NCI-H146 (cell line): Measurements from ENCODE around the gene RAE1.
"Not testable (repeated sequence)": the region's sequence is repeated elsewhere in the genome, so short reads cannot be mapped to it uniquely, and the experiment has no call there.

ENCODE experiments used
- DNase-seq: peaks from one replicate; lab custom pipeline; 2025; lab: John Stamatoyannopoulos, UW

Gene RAE1

DNA sequence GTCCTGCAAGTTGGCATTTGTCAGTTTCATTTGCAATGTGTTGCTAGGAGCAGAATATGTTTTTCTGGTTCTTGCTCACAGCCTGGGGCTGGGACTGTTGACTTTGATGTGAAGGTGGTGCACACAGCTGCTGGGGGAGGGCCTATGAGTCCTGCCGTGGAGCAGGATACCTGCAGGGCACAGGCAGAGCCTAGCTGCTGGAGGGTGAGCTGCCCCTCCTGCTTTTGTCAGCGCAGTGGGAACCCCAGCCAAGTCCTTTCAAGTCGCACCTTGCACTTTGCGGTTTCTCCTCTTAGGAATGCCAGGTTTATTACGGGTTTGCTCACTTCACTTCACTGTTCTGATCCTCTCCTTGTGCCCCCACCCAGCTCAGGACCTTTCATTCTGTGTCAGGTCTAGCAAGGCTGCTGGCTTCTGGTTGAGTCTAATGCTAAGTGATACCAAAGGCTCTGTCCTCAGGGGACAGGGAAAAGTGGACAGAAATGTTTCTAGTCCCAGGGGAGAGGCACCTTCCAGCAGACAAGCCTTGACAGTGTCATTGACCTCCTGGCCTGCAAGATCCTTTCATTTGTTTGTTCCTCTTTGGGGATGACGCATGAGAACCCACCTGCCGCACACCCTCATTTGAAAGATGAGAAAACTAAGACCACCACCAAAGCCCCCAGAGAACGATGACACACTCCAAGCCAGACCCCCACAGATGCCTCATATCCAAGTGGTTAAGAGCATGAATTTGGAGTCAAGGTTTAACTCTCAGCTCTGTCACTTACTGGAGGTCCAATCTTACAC lies 24.2 kb upstream of the RAE1 start:
- peak; percentile 21 for DNase-seq

DNA sequence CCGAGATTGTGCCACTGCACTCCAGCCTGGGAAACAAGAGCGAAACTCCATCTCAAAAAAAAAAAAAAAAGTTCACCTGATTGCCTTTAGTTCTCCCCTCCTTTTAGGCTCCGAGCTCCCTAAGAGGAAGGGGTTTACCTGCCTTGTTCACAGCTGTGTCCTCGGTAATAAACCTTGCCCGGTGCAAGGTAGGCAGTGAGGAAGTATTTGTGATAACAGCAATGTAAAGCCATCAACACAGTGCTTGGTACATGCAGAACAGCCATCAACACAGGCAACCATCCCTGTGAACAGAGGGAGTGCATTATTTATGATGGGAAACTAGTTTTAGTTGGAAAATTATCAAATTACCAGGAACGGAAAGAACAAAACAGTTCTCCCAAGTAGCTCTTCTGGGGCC lies 23.2 kb upstream of the RAE1 start:
- DNase-seq: no peak

DNA sequence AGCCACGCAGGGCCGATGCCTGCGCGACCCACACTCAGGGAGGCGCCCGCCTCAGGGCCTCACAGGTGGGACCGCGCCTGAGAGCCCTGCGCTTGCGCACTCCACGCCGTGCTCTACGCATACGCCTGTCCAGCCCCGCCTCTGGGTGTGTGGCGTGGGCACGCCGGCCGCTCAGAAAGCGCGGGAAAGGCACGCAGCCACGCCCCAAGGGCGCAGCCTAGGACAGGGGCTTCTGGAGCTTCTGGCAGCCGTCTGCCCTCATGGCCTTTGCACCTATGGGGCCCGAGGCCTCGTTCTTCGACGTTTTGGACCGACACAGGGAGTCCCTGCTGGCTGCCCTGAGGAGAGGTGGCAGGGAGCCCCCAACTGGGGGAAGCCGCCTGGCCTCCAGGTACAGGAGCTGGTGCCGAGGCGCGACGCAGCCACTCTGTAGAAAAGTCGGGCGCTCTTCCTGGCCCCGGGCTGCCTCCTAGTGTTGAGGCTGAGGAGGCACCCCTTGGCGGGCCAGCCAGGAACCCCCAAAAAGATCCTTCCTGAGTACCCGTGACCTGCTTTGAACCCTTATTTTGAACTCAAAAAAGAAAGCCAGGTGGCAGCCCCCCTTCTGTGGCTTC lies 21.3 kb upstream of the RAE1 start, which contains the start of gene SPO11:
Gene SPO11 (plus strand): TSS at position 196 of the 614 bp plus-strand sequence. CDS start 65 bp downstream, at position 261.
- no peak for DNase-seq

GRCh38 chr20:57330998-57331397 lies 20.1 kb upstream of the RAE1 start:
- no peak for DNase-seq

DNA sequence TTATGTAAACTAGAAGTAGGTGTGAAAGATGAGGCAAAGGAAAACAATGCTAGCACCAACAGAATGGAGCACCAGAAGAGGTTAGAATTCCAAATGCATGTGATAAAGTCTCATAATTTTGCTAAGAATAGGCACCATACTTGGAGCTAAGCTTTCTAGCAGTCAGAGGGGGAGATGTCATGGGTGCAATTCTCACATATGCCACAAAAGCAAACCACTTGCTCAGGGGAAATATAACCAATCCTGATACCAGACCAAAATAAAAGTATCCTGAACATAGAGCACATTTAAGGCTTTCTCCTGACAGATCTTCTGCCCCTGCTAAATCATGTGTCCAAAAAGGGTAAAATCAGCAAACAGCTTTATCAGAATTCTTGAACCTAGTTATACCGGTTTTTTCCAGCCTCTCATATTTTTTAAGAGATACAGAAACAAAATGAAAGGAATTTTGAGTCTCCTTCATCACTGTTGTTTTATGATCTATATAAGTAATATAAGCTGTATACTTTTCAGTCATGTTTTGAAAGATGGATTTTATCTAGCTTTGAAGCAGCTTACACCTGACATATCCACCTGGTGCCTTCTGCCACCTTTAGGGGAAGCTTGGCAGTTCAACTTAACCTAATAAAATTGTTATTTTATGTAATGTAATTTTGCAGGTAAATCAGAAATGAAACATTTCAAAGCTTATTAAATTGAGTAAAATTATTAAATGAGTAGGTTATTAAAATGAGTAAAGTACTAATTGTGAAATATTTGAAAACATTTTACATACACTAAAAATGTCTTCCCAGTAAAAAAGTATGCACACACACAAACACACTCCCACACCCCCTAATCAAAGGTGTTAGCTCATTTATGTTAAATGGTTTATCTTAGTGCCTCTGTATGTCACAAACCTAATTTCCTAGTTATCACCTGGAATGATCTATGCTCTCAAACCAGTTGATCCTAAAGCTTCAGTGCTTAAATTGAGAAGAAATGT lies 18.7 kb upstream of the RAE1 start:
- DNase-seq: peak; percentile 9

- DNase-seq: no peak
Observed at GRCh38 chr20:57335392-57335791, 15.7 kb upstream of the RAE1 start.

GRCh38 chr20:57341663-57342062 lies 9.4 kb upstream of the RAE1 start:
- no peak for DNase-seq

DNA sequence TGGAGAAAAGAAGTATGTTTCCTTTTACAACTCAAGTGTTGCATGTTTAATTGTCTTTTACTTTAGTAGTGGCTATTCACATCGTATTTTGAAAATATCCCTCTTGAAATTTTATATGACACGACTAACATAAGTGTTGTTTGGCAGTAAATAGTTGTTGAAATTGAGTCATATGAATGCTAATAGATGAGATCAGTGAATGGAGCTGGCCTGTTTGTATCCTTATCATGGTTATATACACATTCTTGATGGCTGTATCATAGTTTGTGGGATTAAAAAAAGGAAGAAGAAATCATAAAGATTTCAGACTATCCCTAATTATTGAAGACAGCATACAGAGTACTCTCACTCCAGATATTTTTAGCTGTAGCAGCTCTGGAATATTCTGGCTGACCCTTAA lies 8.2 kb upstream of the RAE1 start:
- DNase-seq: no peak

DNA sequence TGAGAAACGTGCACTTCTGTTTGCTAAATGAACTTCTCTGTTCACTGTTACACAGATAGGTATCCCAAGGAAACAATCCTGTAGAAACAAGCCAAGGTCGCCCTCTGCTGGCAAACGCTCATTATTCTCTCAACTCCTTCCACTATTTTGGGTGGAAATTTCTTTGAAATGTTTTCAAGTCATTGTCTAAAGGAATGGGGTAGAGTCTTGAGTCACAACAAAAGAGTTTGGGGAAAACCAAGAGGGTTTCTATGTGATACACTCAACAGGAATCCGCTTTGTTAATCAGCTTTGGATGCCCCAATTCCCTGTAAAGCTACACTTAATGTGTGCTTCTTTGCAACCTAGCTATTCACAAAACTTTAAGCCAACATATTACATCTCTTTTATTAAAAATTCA lies 4.6 kb upstream of the RAE1 start:
- peak; percentile 60 for DNase-seq

DNA sequence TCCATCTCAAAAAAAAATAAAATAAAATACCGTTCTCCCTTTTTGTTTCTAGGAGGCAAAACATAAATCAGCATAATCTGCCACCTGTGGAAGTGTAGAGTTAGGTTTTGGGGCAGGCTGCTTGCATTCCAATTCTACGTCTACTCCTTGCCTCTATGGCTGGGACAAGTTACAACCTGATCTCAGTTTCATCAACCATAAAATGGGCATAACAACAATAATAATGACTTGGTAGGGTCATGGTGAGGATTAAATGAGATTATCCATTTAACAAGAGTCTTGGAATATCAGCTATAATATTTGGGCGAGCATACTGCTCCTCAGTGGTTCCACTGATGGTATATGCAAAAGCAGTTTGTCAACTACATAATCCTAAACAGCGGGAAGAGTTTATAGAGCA lies 3.7 kb upstream of the RAE1 start:
- no peak for DNase-seq

- DNase-seq: not testable (repeated sequence)
Observed at GRCh38 chr20:57348200-57348921, 2.7 kb upstream of the RAE1 start.

DNA sequence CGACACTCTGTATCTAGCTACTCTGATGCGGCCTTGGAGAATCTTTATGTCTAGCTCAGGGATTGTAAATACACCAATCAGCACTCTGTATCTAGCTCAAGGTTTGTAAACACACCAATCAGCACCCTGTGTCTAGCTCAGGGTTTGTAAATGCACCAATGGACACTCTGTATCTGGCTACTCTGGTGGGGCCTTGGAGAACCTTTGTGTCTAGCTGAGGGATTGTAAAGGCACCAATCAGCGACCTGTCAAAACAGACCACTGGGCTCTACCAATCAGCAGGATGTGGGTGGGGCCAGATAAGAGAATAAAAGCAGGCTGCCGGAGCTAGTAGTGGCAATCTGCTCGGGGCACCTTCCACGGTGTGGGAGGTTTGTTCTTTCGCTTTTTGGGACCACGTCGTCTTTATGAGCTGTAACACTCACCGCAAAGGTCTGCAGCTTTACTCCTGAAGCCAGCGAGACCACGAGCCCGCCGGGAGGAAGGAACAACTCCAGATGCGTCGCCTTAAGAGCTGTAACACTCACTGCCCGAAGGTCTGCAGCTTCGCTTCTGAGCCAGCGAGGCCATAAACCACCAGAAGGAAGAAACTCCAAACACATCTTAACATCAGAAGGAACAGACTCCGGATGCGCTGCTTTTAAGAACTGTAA lies 2.0 kb upstream of the RAE1 start:
- not testable (repeated sequence) for DNase-seq

GRCh38 chr20:57350081-57350710 lies 859 bp upstream of the RAE1 start:
- no peak for DNase-seq

DNA sequence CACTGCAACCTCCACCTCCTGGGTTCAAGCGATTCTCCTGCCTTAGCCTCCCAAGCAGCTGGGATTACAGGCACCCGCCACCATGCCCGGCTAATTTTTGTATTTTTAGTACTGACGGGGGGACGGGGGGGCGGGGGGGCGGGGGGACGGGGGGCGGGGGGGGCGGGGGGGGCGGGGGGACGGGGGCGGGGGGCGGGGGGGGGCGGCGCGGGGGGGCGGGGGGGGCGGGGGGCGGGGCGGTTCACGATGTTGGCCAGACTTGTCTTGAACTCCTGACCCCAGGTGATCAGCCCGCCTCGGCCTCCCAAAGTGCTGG lies 371 bp upstream of the RAE1 start:
- DNase-seq: not testable (repeated sequence)

DNA sequence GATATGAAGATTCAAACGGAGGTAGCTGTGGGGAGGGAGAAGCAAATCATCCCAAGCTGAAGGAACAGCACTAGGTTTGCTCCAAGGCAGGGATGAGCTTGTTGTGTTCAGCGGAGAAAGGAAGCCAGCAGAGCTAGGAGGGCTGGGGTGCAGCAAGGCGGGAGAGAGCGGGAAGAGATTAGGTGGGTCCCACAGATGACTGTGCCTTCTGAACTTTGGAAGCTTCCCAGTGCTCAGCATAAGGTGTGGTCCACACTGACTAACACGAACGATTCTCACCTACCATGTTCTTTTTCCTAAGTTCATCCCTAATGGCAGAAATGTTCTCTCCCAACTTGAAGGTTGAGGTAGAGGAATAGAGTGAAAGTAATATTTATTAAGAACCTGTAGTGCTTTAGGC lies 1.2 kb downstream of the RAE1 start:
- no peak for DNase-seq

DNA sequence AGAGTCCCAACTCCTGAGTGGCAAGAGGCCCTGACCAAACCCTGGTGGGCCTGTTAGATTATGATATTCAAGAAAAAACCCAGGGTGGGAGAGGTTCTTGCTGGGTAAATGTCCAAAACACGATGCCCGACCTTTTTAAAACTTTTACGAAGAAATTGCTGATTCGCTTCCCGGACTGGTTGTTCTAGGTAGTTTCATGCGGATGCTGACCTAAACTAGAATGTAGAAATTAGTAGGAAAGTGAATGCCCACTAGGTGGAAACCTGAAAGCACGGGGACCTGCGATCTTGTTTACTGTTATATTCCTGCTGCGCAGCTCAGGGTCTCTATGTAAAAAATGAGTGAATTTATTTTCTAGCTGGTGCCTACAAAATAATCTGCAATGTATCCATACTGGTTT lies 2.3 kb downstream of the RAE1 start:
- no peak for DNase-seq

- no peak for DNase-seq
Observed at GRCh38 chr20:57361517-57361916, 10.5 kb downstream of the RAE1 start.

GRCh38 chr20:57364451-57364850 lies 13.4 kb downstream of the RAE1 start:
- no peak for DNase-seq

DNA sequence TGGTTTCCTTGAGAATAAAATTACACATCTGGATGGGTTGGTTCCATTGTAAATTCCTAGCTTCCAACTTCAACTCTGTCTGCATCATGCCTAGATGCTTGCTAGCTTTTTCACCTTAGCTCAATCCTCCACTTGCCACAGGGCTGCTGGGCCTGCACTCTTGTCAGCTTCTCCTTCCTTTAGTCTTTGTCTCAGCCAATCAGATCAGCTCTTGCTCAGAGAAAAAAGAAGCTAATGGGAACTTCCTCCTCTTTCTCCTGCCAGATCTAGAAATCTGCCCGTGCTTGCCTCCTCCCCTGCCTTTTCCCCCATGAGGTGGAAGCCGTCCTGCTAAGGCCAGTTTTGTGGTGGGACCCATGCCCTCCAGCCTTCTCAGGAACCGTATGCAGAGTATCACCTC lies 18.5 kb downstream of the RAE1 start:
- DNase-seq: no peak

GRCh38 chr20:57370316-57370715 lies 19.3 kb downstream of the RAE1 start:
- no peak for DNase-seq

DNA sequence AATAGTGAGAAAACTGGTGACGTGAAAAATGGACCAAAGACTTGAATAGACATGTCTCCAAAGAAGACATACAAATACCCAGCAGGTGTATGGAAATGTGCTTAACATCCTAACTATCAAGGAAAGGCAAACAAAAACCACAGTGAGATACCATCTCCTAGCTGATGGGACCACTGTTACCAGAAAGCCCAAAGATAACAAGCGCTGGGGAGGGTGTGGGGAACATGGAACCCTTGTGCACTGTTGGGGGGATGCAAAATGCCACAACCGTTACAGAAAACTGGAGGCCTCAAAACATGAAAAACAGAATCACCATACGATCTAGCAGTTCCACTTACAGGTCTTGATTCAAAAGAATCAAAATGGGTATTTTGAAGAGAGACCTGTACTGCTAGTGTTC lies 20.3 kb downstream of the RAE1 start:
- no peak for DNase-seq
